A549 (cell line): ENCODE data around the gene FAF1. TPM values are rescaled to one million over a fixed set of nuclear protein-coding genes. Genes with fewer than 3 reads are reported as not detected.

Source experiments
- ATAC-seq, 2 experiments: fragments of 200-7000 bp in 1 of 2; fragments of >200 bp in 1 of 2; cut with Nextera tagmentation in 1 of 2; cut with Tn5 transposase in 1 of 2; 3 replicates each; pipeline versions ENCODE4 v1.8.0 to v1.9.1; 2018 to 2020; ENCODE audit warnings: mild to moderate bottlenecking in 1 of 2, moderate library complexity in 1 of 2
- CTCF ChIA-PET: fragments of 300-600 bp; sonication (Branson Sonifier 250); formaldehyde crosslinking; extraction: SDS; loops from one replicate; lab custom pipeline; 2021; ENCODE audit warnings: antibody characterized with exemption, inconsistent platforms; lab: Yijun Ruan, JAX
- POLR2A ChIA-PET: fragments of 350-600 bp; formaldehyde crosslinking; extraction: SDS; loops from one replicate; lab custom pipeline; 2021; ENCODE audit warnings: antibody characterized with exemption, inconsistent platforms; lab: Yijun Ruan, JAX
- DNase-seq, 2 experiments: peaks; one replicate each; pipeline versions ENCODE4 v3.0.0 to v3.0.0-alpha.2; 2011 to 2016; ENCODE audit warnings: low read depth in 1 of 2, low spot score in 1 of 2
- FAIRE-seq: peaks from 2 replicates; lab custom pipeline; 2011; peaks lifted over from hg19 to GRCh38; lab: Jason Lieb, UNC
- H3K27ac ChIP-seq, 2 experiments: fragments of >200 bp; sonication (Bioruptor Twin); formaldehyde crosslinking; 3 replicates each; pipeline ENCODE4 v1.5.1; 2016 to 2017
- H3K4me1 ChIP-seq: fragments of >200 bp; sonication (Bioruptor Twin); formaldehyde crosslinking; 3 replicates; pipeline ENCODE4 v1.6.1; 2016
- H3K4me2 ChIP-seq: fragments of >200 bp; sonication (Bioruptor Twin); formaldehyde crosslinking; 3 replicates; pipeline ENCODE4 v1.6.1; 2016
- H3K4me3 ChIP-seq: fragments of >200 bp; sonication (Bioruptor Twin); formaldehyde crosslinking; 3 replicates; pipeline ENCODE4 v1.5.1; 2016
- H3K9me3 ChIP-seq: fragments of >200 bp; sonication (Bioruptor Twin); formaldehyde crosslinking; 3 replicates; pipeline ENCODE4 v1.6.1; 2016
- BHLHE40 ChIP-seq: IDR thresholded peaks from 2 replicates; pipeline ENCODE4 v1.6.1; 2012; ENCODE audit warnings: low read depth, low read length, inconsistent platforms
- CBX2 ChIP-seq: fragments of 200-600 bp; sonication (generic); IDR thresholded peaks from 2 replicates; pipeline ENCODE4 v1.6.1; 2016; ENCODE audit warnings: low read depth, mild to moderate bottlenecking, borderline replicate concordance
- EHF ChIP-seq: fragments of 250-450 bp; sonication (Bioruptor Pico); IDR thresholded peaks from 2 replicates; pipeline ENCODE4 v1.5.0; 2020; ENCODE audit warnings: mild to moderate bottlenecking
- FOSB ChIP-seq: fragments of 250-450 bp; sonication (Bioruptor Pico); IDR thresholded peaks from 2 replicates; pipeline ENCODE4 v1.5.0; 2020; ENCODE audit warnings: mild to moderate bottlenecking, moderate library complexity
- FOXS1 ChIP-seq: fragments of 250-450 bp; sonication (Bioruptor Pico); IDR thresholded peaks from 2 replicates; pipeline ENCODE4 v1.5.0; 2020; ENCODE audit warnings: mild to moderate bottlenecking, moderate library complexity
- HDAC2 ChIP-seq: fragments of 200-600 bp; sonication (generic); IDR thresholded peaks from 2 replicates; pipeline ENCODE4 v1.6.1; 2016
- HEYL ChIP-seq: fragments of 250-450 bp; sonication (Bioruptor Pico); IDR thresholded peaks from 2 replicates; pipeline ENCODE4 v1.8.0; 2021; ENCODE audit warnings: mild to moderate bottlenecking, moderate library complexity
- HOXA7 ChIP-seq: fragments of 250-450 bp; sonication (Bioruptor Pico); IDR thresholded peaks from 2 replicates; pipeline ENCODE4 v1.5.0; 2020; ENCODE audit warnings: mild to moderate bottlenecking, moderate library complexity
- KDM1A ChIP-seq: fragments of 200-600 bp; sonication (generic); IDR thresholded peaks from 2 replicates; pipeline ENCODE4 v1.6.1; 2016; ENCODE audit warnings: low read depth, mild to moderate bottlenecking
- MAFK ChIP-seq: fragments of 450-650 bp; IDR thresholded peaks from 2 replicates; pipeline ENCODE4 v1.6.1; 2014; ENCODE audit not compliant: partially characterized antibody
- MAX ChIP-seq: IDR thresholded peaks from 2 replicates; pipeline ENCODE4 v1.6.1; 2012
- MYC ChIP-seq: IDR thresholded peaks from 2 replicates; pipeline ENCODE4 v1.6.1; 2012; ENCODE audit warnings: mild to moderate bottlenecking, inconsistent platforms, low read length, improper control_type of control experiment, borderline replicate concordance
- RARB ChIP-seq: fragments of 250-450 bp; sonication (Bioruptor Pico); IDR thresholded peaks from 2 replicates; pipeline ENCODE4 v1.8.0; 2021; ENCODE audit warnings: mild to moderate bottlenecking, moderate library complexity
- RNF2 ChIP-seq: fragments of 200-600 bp; sonication (generic); IDR thresholded peaks from 2 replicates; pipeline ENCODE4 v1.6.1; 2016; ENCODE audit warnings: low read depth, mild to moderate bottlenecking, antibody characterized with exemption, moderate library complexity, borderline replicate concordance
- SREBF2 ChIP-seq: fragments of 450-650 bp; IDR thresholded peaks from 2 replicates; pipeline ENCODE4 v1.6.1; 2014; ENCODE audit warnings: mild to moderate bottlenecking, moderate library complexity
- TFCP2L1 ChIP-seq: fragments of 250-450 bp; sonication (Bioruptor Pico); IDR thresholded peaks from 2 replicates; pipeline ENCODE4 v1.5.0; 2021; ENCODE audit warnings: mild to moderate bottlenecking
- TP53 ChIP-seq: fragments of 250-450 bp; sonication (Bioruptor Pico); IDR thresholded peaks from 2 replicates; pipeline ENCODE4 v1.5.0; 2021; ENCODE audit warnings: mild to moderate bottlenecking, moderate library complexity
- ZC3H11A ChIP-seq: fragments of 450-650 bp; IDR thresholded peaks from 2 replicates; pipeline ENCODE4 v1.6.1; 2014; ENCODE audit warnings: antibody characterized with exemption, mild to moderate bottlenecking
- ZNF302 ChIP-seq: fragments of 250-450 bp; sonication (Bioruptor Pico); IDR thresholded peaks from 2 replicates; pipeline ENCODE4 v1.9.0; 2021; ENCODE audit warnings: inconsistent platforms, mild to moderate bottlenecking, moderate library complexity
- ZSCAN20 ChIP-seq: fragments of 250-450 bp; sonication (Bioruptor Pico); IDR thresholded peaks from 2 replicates; pipeline ENCODE4 v1.8.0; 2022; ENCODE audit warnings: mild to moderate bottlenecking, moderate library complexity
- WGBS: methylation state at CpG from one replicate; pipeline ENCODE4 v1.1.6; 2017; ENCODE audit errors: missing lambda C conversion rate; 5-methylcytosine and 5-hydroxymethylcytosine counted together
- polyA plus RNA-seq, 4 experiments: library from polyadenylated mRNA; depleted of rRNA in 3 of 4; stranded (reverse); fragments of >200 nt; fragmentation: RNase III in 1 of 4; extraction: RNeasy Plus Mini Kit Qiagen cat#74134 plus additional on column Dnase treatment in 1 of 4; gene quantifications; 2 replicates in 3 of 4; 3 replicates in 1 of 4; pipeline ENCODE4 v1.2.3, GENCODE V29; 2011 to 2017
- TF ChIP-seq, protein P1 (sequence below): fragments of >200 bp; sonication (Bioruptor Twin); formaldehyde crosslinking; IDR thresholded peaks from 2 replicates; pipeline ENCODE4 v1.6.1; 2016
- TF ChIP-seq, protein P2 (sequence below): fragments of >200 bp; sonication (Bioruptor Twin); formaldehyde crosslinking; IDR thresholded peaks from 3 replicates; pipeline ENCODE4 v1.5.1; 2016
- TF ChIP-seq, protein P3 (sequence below): fragments of 200-600 bp; sonication (generic); IDR thresholded peaks from 2 replicates; pipeline ENCODE4 v1.6.1; 2016; ENCODE audit warnings: antibody characterized with exemption, mild to moderate bottlenecking, moderate library complexity

Gene FAF1
- polyA plus RNA-seq, 2 of the 4 experiments (the other 2 are of a cell fraction), result 31.7 to 46.2 TPM

DNA sequence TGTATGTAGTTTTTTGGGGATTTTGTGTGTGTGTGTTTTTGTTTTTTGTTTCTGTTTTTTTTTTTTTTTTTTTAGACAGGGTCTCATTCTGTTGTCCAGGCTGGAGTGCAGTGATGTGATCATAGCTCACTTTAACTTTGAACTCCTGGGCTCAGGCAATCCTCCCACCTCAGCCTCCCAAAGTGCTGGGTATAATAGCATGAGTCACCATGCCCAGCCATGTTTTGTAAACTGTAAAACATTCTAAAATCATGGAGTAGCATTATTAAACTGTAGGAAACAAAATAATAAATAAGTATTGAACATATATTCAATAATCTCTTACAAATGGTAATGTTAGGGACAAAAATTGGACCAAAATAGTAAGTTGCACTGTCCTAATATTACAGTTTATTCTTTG, 124.0 kb downstream of the FAF1 start:
- TF ChIP-seq TFCP2L1 (CRISPR knock-in tag) (no peak), RNF2 (no peak), HOXA7 (CRISPR knock-in tag) (no peak), HEYL (no peak)
- TF ChIP-seq, all 56 proteins: peak for 0
- ATAC-seq (no peak), FAIRE-seq (no peak), DNase-seq (no peak)
- Histone ChIP-seq H3K27ac (no peak overlapping the region), H3K4me3 (no peak overlapping the region), H3K4me1 (no peaks in the 10 kb centered on the region), H3K9me3 (no peaks in the 10 kb centered on the region), H3K4me2 (no peak overlapping the region)
- ChIA-PET CTCF (no interaction called here), POLR2A (no interaction called here)

DNA sequence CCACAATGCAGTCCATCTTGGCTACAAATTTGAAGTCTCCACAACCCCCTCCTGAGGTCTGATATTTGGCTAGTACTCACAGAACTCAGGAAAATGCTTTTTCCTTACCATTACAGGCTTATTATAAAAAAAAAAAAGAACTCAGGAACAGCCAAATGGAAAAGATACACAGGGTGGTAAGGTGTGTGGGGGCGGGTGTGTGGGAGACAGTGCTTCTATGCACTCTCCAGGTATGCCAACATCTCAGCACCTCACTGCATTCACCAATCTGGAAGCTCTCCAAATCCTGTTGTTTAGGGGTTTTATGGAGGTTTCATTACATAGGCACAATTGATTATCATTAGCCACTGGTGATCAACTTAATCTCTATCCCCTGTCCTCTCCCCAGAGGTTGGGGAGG, 126.9 kb downstream of the FAF1 start:
- ChIA-PET POLR2A (no interaction called here), CTCF (interaction anchor here (0.9 kb wide), 1 partner anchor 59 kb away, joined by 3 read pairs; no protein-coding TSS in a partner anchor)
- no peak overlapping the region for H3K4me2 ChIP-seq
- ATAC-seq (no peak), DNase-seq (no peak), FAIRE-seq (no peak)
- no peak overlapping the region for H3K27ac ChIP-seq
- H3K4me1 ChIP-seq, result no peaks in the 10 kb centered on the region
- TF ChIP-seq SREBF2 (no peak), FOSB (CRISPR knock-in tag) (no peak), ZSCAN20 (no peak), MAFK (no peak)
- TF ChIP-seq, protein P1, sequence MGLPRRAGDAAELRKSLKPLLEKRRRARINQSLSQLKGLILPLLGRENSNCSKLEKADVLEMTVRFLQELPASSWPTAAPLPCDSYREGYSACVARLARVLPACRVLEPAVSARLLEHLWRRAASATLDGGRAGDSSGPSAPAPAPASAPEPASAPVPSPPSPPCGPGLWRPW, result no peak
- 95% methylated on average over 1 of the region's 1 CpG for WGBS
- no peaks in the 10 kb centered on the region for H3K9me3 ChIP-seq
- H3K4me3 ChIP-seq, result no peak overlapping the region

GRCh38 chr1:50832167-50832566, 127.9 kb downstream of the FAF1 start:
- ChIA-PET CTCF (interaction anchor here (0.9 kb wide), 1 partner anchor 58 kb away, joined by 3 read pairs; no protein-coding TSS in a partner anchor), POLR2A (no interaction called here)
- no peaks in the 10 kb centered on the region for H3K9me3 ChIP-seq
- TF ChIP-seq EHF (no peak), HDAC2 (no peak), CBX2 (no peak), RARB (CRISPR knock-in tag) (no peak), SREBF2 (no peak), MAFK (no peak), MAX (no peak), HEYL (no peak), FOXS1 (CRISPR knock-in tag) (no peak), MYC (no peak), ZNF302 (CRISPR knock-in tag) (no peak), RNF2 (no peak), ZC3H11A (no peak), KDM1A (no peak), BHLHE40 (no peak), TP53 (CRISPR knock-in tag) (no peak)
- TF ChIP-seq, protein P2, sequence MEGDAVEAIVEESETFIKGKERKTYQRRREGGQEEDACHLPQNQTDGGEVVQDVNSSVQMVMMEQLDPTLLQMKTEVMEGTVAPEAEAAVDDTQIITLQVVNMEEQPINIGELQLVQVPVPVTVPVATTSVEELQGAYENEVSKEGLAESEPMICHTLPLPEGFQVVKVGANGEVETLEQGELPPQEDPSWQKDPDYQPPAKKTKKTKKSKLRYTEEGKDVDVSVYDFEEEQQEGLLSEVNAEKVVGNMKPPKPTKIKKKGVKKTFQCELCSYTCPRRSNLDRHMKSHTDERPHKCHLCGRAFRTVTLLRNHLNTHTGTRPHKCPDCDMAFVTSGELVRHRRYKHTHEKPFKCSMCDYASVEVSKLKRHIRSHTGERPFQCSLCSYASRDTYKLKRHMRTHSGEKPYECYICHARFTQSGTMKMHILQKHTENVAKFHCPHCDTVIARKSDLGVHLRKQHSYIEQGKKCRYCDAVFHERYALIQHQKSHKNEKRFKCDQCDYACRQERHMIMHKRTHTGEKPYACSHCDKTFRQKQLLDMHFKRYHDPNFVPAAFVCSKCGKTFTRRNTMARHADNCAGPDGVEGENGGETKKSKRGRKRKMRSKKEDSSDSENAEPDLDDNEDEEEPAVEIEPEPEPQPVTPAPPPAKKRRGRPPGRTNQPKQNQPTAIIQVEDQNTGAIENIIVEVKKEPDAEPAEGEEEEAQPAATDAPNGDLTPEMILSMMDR, result no peak
- TF ChIP-seq, protein P3, sequence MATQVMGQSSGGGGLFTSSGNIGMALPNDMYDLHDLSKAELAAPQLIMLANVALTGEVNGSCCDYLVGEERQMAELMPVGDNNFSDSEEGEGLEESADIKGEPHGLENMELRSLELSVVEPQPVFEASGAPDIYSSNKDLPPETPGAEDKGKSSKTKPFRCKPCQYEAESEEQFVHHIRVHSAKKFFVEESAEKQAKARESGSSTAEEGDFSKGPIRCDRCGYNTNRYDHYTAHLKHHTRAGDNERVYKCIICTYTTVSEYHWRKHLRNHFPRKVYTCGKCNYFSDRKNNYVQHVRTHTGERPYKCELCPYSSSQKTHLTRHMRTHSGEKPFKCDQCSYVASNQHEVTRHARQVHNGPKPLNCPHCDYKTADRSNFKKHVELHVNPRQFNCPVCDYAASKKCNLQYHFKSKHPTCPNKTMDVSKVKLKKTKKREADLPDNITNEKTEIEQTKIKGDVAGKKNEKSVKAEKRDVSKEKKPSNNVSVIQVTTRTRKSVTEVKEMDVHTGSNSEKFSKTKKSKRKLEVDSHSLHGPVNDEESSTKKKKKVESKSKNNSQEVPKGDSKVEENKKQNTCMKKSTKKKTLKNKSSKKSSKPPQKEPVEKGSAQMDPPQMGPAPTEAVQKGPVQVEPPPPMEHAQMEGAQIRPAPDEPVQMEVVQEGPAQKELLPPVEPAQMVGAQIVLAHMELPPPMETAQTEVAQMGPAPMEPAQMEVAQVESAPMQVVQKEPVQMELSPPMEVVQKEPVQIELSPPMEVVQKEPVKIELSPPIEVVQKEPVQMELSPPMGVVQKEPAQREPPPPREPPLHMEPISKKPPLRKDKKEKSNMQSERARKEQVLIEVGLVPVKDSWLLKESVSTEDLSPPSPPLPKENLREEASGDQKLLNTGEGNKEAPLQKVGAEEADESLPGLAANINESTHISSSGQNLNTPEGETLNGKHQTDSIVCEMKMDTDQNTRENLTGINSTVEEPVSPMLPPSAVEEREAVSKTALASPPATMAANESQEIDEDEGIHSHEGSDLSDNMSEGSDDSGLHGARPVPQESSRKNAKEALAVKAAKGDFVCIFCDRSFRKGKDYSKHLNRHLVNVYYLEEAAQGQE, result no peak
- no peak overlapping the region for H3K4me2 ChIP-seq
- WGBS, result 92% methylated on average over 1 of the region's 1 CpG
- H3K27ac ChIP-seq, result no peak overlapping the region
- H3K4me1 ChIP-seq, result no peaks in the 10 kb centered on the region
- no peak for DNase-seq
- no peak for ATAC-seq
- FAIRE-seq, result no peak
- no peak overlapping the region for H3K4me3 ChIP-seq
